ENCODE measurements around the gene JAML. TPM values are rescaled to one million over a fixed set of nuclear protein-coding genes. Genes with fewer than 3 reads are reported as not detected.

JAML gene
- total and polyA plus RNA-seq, 9 of the 15 experiments (the other 6 are each of a cell fraction or from before 2014, with no cell fraction given): 0.05 to 0.32 (median 0.22) TPM; not detected in 4

DNA sequence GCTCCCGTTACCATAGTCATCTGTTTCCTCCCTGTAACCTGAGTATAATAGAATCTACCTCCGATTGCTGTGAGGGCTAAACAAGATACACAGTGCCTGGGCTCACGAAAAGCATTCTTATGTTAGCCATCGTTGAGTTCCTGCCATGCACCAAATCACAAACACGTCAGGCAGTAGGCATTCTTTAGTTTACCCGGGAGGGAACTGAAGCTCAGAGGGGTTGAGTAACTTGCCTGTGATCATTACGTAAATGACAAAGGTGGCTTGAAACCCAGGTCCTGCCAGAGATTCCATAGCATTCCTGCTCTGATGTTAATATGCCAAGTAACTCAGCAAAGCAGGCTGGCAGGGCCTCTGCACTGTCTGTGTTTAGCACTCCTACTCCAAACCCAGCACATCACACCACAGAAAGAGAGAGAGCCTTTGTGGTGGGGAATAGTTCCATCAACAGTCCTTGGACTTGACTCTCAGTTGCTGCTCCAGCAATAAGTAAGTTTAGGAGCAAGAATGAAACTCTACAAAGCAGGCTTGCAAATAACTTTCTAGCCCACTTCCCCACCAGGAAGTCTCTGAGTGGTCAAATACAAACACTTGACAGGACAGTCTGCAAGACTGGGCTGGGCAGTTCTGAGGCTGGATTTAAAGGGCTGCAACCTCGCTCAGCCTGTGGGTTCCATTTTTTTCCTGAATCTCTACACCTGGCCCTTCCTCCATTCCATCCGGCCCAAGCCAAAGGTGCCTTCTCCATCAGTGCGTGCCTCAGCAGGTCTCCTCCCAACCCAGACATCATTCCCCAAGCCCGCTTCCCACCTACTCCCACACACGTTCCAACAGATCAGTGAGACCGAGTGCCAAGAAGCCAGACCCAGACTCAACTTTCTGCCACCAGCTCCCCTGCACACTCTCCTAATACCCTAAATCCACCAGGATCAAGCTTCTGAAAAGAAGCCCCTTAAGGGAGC, 49.5 kb downstream of the JAML start:
- no peak overlapping the region for H3K9ac ChIP-seq (ENCODE audit: insufficient read depth in 1 of 2, low read depth in 2 of 2, low read length in 2 of 2)
- H3K27ac ChIP-seq (ENCODE audit: extremely low read depth, low read depth, low read length): no peak overlapping the region
- no peak for ATAC-seq
- ChIA-PET POLR2A (interaction anchor here (0.6 to 0.8 kb wide), 3 partner anchors 99 to 1962 kb away, joined by 3 read pairs; partner anchors contain the start of gene TRIM29), CTCF (ENCODE audit: low intra/inter-chr PET ratio) (interaction anchor here (0.6 kb wide), 1 partner anchor 58 kb away, joined by 3 read pairs; no protein-coding TSS in a partner anchor)
- TF ChIP-seq HDAC1 (IDR thresholded peaks at IDR 0.05) (no peak), SAFB (IDR thresholded peaks at IDR 0.05; ENCODE audit: borderline replicate concordance, low read depth, low read length) (no peak)
- TF ChIP-seq, protein P1, sequence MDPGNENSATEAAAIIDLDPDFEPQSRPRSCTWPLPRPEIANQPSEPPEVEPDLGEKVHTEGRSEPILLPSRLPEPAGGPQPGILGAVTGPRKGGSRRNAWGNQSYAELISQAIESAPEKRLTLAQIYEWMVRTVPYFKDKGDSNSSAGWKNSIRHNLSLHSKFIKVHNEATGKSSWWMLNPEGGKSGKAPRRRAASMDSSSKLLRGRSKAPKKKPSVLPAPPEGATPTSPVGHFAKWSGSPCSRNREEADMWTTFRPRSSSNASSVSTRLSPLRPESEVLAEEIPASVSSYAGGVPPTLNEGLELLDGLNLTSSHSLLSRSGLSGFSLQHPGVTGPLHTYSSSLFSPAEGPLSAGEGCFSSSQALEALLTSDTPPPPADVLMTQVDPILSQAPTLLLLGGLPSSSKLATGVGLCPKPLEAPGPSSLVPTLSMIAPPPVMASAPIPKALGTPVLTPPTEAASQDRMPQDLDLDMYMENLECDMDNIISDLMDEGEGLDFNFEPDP (CRISPR knock-in tag; IDR thresholded peaks at IDR 0.05): no peak
- no peaks in the 10 kb centered on the region for H3K79me2 ChIP-seq (ENCODE audit: control insufficient read depth, insufficient read depth, low read length)
- 2% methylated on average over 13 of the region's 13 CpGs for WGBS (ENCODE audit: insufficient coverage, low coverage, missing lambda C conversion rate)
- intact Hi-C loops (cut with micrococcal nuclease) (loop anchor here (10.0 kb wide), 1 partner anchor 231 kb away; no protein-coding TSS in a partner anchor), in situ Hi-C loops (cut with MboI) (no loop called here)
- peaks cover 22 to 54% of the 10 kb centered on the region in 2 experiments for H3K27me3 ChIP-seq (ENCODE audit: control insufficient read depth in 2 of 2, insufficient read depth in 2 of 2, low read length in 2 of 2)
- FAIRE-seq: no peak
- H3K9me3 ChIP-seq (replicated peaks; ENCODE audit: control insufficient read depth, insufficient read depth, low read depth, low read length): no peaks in the 10 kb centered on the region
- H3K9me1 ChIP-seq (ENCODE audit: control insufficient read depth, insufficient read depth, low read length): no peaks in the 10 kb centered on the region
- no peak overlapping the region for H2AFZ ChIP-seq (ENCODE audit: low read depth, low read length)
- no peak for DNase-seq (ENCODE audit: extremely low read depth in 1 of 4, low spot score in 3 of 4)
- H4K20me1 ChIP-seq (replicated peaks; ENCODE audit: control insufficient read depth, insufficient read depth, low read length): 0 out of 2 replicates have a peak, but pooled peaks cover 6% of the 10 kb centered on the region
- no peaks in the 10 kb centered on the region for H3K36me3 ChIP-seq (ENCODE audit: control insufficient read depth, insufficient read depth, low read length)
- no peak overlapping the region for H3K4me3 ChIP-seq
- BruUV-seq (replicated peaks): no TSS peak
- H3K4me1 ChIP-seq (replicated peaks in 1 of 2; ENCODE audit: control insufficient read depth in 2 of 2, insufficient read depth in 2 of 2, low read length in 2 of 2): peaks cover 0 to 8% of the 10 kb centered on the region in 2 experiments; a peak in 2 of 5 replicates
- no peak overlapping the region for H3K4me2 ChIP-seq (ENCODE audit: insufficient read depth, low read length)
